Right lobe of liver (tissue), 4 donors: ENCODE results near the gene BICDL1.

Experiments used
- POLR2A ChIP-seq: fragments of 450-650 bp; IDR thresholded peaks from one replicate; pipeline ENCODE4 v1.6.1; 2017; ENCODE audit warnings: antibody characterized with exemption, mild to moderate bottlenecking
- TF ChIP-seq, protein P1 (sequence below), 4 donors: fragments of 200-600 bp in 3 of 4; fragments of 450-650 bp in 1 of 4; IDR thresholded peaks; one replicate each; pipeline versions ENCODE4 v1.5.1 to v1.8.0; 2016 to 2022; ENCODE audit warnings: antibody characterized with exemption in 4 of 4, mild to moderate bottlenecking in 2 of 4
- donor health status: DM: no; HTN: no; CAD: no.
- donor health status: DM: no; HTN: no; CAD: no.
- donor health status: DM: no; HTN: yes; CAD: no.

DNA sequence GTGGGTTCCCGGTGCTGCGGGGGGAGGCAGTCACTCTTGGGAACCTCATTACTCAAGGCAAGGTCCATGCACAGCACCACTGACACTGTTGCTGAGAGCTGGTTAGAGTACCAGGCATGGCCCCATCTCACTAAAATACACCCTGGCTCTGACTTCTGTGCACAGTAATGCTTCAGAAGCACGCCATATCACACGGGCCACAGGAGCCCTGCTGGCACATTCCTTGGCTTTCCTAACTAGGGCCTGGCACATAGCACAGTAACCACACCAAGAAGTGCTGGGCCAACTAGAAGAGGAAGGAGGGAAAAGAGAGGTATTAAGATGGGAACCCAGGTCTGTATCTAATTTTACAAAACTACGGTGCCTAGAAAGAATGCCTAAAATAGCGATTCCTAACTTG lies 141.0 kb downstream of the BICDL1 start:
- TF ChIP-seq, protein P1, sequence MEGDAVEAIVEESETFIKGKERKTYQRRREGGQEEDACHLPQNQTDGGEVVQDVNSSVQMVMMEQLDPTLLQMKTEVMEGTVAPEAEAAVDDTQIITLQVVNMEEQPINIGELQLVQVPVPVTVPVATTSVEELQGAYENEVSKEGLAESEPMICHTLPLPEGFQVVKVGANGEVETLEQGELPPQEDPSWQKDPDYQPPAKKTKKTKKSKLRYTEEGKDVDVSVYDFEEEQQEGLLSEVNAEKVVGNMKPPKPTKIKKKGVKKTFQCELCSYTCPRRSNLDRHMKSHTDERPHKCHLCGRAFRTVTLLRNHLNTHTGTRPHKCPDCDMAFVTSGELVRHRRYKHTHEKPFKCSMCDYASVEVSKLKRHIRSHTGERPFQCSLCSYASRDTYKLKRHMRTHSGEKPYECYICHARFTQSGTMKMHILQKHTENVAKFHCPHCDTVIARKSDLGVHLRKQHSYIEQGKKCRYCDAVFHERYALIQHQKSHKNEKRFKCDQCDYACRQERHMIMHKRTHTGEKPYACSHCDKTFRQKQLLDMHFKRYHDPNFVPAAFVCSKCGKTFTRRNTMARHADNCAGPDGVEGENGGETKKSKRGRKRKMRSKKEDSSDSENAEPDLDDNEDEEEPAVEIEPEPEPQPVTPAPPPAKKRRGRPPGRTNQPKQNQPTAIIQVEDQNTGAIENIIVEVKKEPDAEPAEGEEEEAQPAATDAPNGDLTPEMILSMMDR (IDR thresholded peaks at IDR 0.05), result no peak
- no peak for TF ChIP-seq POLR2A
